ENCODE data around the gene CNBD2.
"Not testable (repeated sequence)": the region's sequence is repeated elsewhere in the genome, so short reads cannot be mapped to it uniquely, and the experiment has no call there.

The CNBD2 gene

GRCh38 chr20:35956616-35957015, 11.8 kb upstream of the CNBD2 start:
- ATAC-seq, result no peak
- TF ChIP-seq PPARA (CRISPR knock-in tag; IDR thresholded peaks at IDR 0.05; ENCODE audit: borderline replicate concordance) (no peak), ZNF8 (CRISPR knock-in tag; IDR thresholded peaks at IDR 0.05) (no peak)

GRCh38 chr20:35959291-35959690, 9.1 kb upstream of the CNBD2 start:
- not testable (repeated sequence) for ATAC-seq

GRCh38 chr20:35963878-35964277, 4.5 kb upstream of the CNBD2 start:
- ATAC-seq, result no peak
- TF ChIP-seq GLIS3 (CRISPR knock-in tag; IDR thresholded peaks at IDR 0.05), result no peak

GRCh38 chr20:35968930-35969329, 540 bp downstream of the CNBD2 start:
- TF ChIP-seq ZC3H10 (CRISPR knock-in tag; IDR thresholded peaks at IDR 0.05), result no peak
- TF ChIP-seq POU6F1 (CRISPR knock-in tag; IDR thresholded peaks at IDR 0.05; ENCODE audit: borderline replicate concordance, low read depth), result no peak
- no peak for TF ChIP-seq CSRNP3 (CRISPR knock-in tag; IDR thresholded peaks at IDR 0.05)
- no peak for TF ChIP-seq ZNF565 (CRISPR knock-in tag; conservative IDR thresholded peaks at IDR 0.05; ENCODE audit: low read depth)
- no peak for TF ChIP-seq ZNF70 (CRISPR knock-in tag; IDR thresholded peaks at IDR 0.05)
- no peak for TF ChIP-seq BACH2 (CRISPR knock-in tag; IDR thresholded peaks at IDR 0.05; ENCODE audit: borderline replicate concordance)
- no peak for TF ChIP-seq OSR1 (CRISPR knock-in tag; IDR thresholded peaks at IDR 0.05)
- TF ChIP-seq ZNF8 (CRISPR knock-in tag; IDR thresholded peaks at IDR 0.05), result no peak
- TF ChIP-seq ESRRG (CRISPR knock-in tag; IDR thresholded peaks at IDR 0.05), result no peak
- TF ChIP-seq ISL1 (CRISPR knock-in tag; IDR thresholded peaks at IDR 0.05), result no peak
- TF ChIP-seq TCF4 (CRISPR knock-in tag; IDR thresholded peaks at IDR 0.05; ENCODE audit: borderline replicate concordance), result no peak
- no peak for TF ChIP-seq ARNTL (CRISPR knock-in tag; IDR thresholded peaks at IDR 0.05; ENCODE audit: borderline replicate concordance, low read depth)
- TF ChIP-seq CSDC2 (CRISPR knock-in tag; IDR thresholded peaks at IDR 0.05), result no peak
- TF ChIP-seq RARB (CRISPR knock-in tag; IDR thresholded peaks at IDR 0.05), result no peak
- TF ChIP-seq TOX (CRISPR knock-in tag; IDR thresholded peaks at IDR 0.05; ENCODE audit: borderline replicate concordance), result no peak
- TF ChIP-seq ZFP30 (CRISPR knock-in tag; IDR thresholded peaks at IDR 0.05), result no peak
- no peak for TF ChIP-seq SNAI2 (CRISPR knock-in tag; IDR thresholded peaks at IDR 0.05)
- TF ChIP-seq TSHZ2 (CRISPR knock-in tag; IDR thresholded peaks at IDR 0.05), result no peak
- TF ChIP-seq GLIS3 (CRISPR knock-in tag; IDR thresholded peaks at IDR 0.05), result no peak
- ATAC-seq, result no peak

GRCh38 chr20:35971981-35972380, 3.6 kb downstream of the CNBD2 start:
- TF ChIP-seq SNAI2 (CRISPR knock-in tag; IDR thresholded peaks at IDR 0.05) (no peak), ZNF565 (CRISPR knock-in tag; conservative IDR thresholded peaks at IDR 0.05; ENCODE audit: low read depth) (no peak), BACH2 (CRISPR knock-in tag; IDR thresholded peaks at IDR 0.05; ENCODE audit: borderline replicate concordance) (no peak), TSHZ2 (CRISPR knock-in tag; IDR thresholded peaks at IDR 0.05) (no peak), TOX (CRISPR knock-in tag; IDR thresholded peaks at IDR 0.05; ENCODE audit: borderline replicate concordance) (no peak), ZNF8 (CRISPR knock-in tag; IDR thresholded peaks at IDR 0.05) (no peak), POU6F1 (CRISPR knock-in tag; IDR thresholded peaks at IDR 0.05; ENCODE audit: borderline replicate concordance, low read depth) (no peak)
- ATAC-seq, result no peak

Data from SK-N-SH treated with all-trans-retinoic acid at 6 μM for 48 hours (cell line).